LNCAP (cell line): Measurements from ENCODE around the gene CDK5RAP1.

Experiments
- TF ChIP-seq, protein P1 (sequence below): fragments of 450-650 bp; IDR thresholded peaks from 2 replicates; pipeline ENCODE4 v1.5.1; 2017; ENCODE audit warnings: mild to moderate bottlenecking

The CDK5RAP1 gene

GRCh38 chr20:33339515-33340058 lies 61.7 kb downstream of the CDK5RAP1 start:
- TF ChIP-seq, protein P1, sequence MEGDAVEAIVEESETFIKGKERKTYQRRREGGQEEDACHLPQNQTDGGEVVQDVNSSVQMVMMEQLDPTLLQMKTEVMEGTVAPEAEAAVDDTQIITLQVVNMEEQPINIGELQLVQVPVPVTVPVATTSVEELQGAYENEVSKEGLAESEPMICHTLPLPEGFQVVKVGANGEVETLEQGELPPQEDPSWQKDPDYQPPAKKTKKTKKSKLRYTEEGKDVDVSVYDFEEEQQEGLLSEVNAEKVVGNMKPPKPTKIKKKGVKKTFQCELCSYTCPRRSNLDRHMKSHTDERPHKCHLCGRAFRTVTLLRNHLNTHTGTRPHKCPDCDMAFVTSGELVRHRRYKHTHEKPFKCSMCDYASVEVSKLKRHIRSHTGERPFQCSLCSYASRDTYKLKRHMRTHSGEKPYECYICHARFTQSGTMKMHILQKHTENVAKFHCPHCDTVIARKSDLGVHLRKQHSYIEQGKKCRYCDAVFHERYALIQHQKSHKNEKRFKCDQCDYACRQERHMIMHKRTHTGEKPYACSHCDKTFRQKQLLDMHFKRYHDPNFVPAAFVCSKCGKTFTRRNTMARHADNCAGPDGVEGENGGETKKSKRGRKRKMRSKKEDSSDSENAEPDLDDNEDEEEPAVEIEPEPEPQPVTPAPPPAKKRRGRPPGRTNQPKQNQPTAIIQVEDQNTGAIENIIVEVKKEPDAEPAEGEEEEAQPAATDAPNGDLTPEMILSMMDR = no peak

DNA sequence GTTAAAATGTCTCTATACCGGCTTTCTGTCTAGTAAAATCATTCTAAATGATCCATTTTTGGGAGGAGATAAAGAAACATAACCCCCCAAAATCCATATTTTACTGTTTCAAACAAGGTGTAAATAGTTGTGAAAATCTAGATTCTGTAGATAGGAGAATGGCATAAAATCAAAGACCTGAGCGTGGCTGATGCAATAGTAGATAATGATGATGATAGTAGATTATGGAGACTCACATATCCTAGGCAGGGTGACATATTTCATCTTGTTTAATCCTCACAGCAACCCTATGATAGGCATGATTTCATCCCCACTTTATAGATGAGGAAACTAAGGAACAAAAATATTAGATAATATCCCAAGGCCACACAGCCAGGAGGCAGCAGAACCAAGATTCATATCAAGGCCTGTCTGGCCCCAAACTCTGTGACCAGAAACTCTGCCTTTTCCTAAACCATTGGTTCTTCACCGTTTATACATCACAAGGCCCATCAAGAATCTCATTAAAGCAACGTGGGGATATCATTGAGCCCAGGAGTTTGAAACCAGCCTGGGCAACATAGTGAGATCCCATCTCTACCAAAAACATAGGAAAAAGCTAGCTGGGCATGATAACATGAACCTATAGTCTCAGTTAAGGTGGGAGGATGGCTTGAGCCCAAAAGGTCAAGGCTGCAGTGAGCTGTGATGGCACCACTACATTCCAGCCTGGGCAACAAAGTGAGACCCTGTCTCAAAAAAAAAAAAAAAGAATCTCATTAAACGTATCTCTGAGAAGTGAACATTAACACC lies 62.7 kb downstream of the CDK5RAP1 start:
- TF ChIP-seq, protein P1 = no peak

DNA sequence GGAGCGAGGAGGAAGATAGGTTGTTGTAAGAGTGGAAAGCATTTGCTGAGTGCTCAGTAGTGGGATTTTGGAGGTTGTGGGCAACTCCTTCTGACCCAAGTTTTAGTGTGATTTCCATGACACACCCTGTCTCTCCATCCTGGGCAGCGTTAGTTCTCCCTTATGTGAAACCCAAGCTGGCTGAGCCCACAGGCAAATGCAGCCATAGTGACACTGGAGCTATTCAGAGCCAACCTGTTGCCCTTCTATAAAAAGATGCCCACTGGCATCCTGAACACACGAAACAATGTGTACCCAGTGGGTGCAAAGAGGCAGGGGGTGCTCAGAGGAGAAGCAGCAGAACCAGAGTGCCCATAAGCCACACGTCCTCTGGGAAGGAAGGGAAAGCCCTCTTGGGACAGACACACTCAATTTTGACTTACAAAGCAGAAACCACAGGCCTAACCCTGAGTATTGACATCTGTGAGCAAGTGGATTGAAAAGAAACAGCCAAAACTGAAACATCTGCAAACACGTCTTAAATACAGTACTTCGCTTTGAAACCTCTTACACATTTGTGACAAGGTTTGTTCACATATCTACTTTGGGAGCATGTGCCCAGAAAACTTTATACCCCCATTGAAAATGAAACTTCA lies 63.7 kb downstream of the CDK5RAP1 start:
- TF ChIP-seq, protein P1 = no peak

- TF ChIP-seq, protein P1 = no peak
These were observed 64.2 kb downstream of the CDK5RAP1 start for GRCh38 chr20:33337119-33337518.

DNA sequence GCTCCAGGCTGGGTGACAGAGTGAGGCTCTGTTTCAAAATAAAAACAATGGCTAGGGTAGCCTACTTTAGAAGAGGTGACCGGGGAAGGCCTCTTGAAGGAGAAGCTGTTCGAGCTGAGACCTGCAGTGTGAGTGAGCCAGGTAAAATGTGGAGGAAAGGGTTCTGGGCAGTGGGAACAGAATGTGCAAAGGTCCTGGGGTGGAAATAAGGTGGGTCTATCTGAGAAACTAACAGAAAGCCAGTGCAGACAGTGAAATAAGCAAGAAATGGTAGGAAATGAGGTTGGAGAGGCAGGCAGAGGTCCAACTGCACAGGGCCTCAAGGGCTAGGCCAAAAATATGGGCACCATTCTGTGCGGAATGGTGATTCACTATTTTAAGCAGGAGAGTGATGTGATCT lies 64.9 kb downstream of the CDK5RAP1 start:
- TF ChIP-seq, protein P1 = no peak

- TF ChIP-seq, protein P1 = no peak
These were observed 67.2 kb downstream of the CDK5RAP1 start for GRCh38 chr20:33334111-33334510.

- TF ChIP-seq, protein P1 = no peak
These were observed 67.7 kb downstream of the CDK5RAP1 start for GRCh38 chr20:33333616-33334015.
